ENCODE results near the gene NDUFS5.
A peak's percentile ranks its signal among the peaks of the same experiment; 100 is the strongest.
"Not testable (repeated sequence)": the region's sequence is repeated elsewhere in the genome, so short reads cannot be mapped to it uniquely, and the experiment has no call there.

NDUFS5 gene

DNA sequence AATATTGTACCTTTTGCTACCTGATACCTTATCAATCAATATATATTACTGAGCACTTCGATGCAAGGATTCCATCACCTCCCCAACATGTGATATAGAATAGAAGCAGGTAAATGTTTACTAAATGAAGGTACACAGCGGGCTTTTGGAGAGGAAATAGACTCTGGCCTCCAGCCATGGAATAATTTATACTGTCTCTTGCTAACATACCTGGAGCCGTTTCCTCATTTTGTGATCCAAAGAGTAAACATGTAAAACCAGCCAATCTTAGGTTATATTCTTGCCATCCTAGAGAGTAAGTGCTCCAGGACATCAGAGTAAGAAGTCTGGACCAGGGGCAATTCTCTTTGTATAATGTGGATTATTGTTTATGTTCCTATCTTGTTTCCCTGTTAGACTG is 39.4 kb downstream of the NDUFS5 start:
- peak; percentile 38 for DNase-seq

- DNase-seq, result not testable (repeated sequence)
Observed at GRCh38 chr1:39068227-39068626, 42.1 kb downstream of the NDUFS5 start.

GRCh38 chr1:39071557-39071956 is 45.4 kb downstream of the NDUFS5 start:
- not testable (repeated sequence) for DNase-seq

- DNase-seq, result no peak
Observed at GRCh38 chr1:39076127-39076798, 50.1 kb downstream of the NDUFS5 start.

DNA sequence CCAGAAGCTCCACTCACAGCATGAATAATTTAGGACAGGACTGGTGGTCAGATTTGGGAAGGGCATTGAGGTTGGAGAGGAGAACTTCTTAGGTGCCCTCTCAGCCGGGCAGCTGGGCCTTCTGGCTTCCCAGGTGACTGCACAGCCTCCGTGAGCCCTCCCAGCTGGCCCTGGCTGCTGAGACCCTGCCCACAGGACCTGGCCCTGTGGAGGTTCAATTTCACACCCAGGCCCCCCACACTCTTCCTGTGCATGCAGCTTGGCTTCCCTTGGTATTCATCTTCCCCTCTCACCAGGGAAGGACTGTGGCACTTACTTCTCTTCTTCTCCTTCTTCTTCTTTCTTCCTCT is 50.6 kb downstream of the NDUFS5 start:
- DNase-seq, result no peak

GRCh38 chr1:39080269-39080826 is 54.2 kb downstream of the NDUFS5 start:
- no peak for DNase-seq

GRCh38 chr1:39080831-39081270 is 54.7 kb downstream of the NDUFS5 start:
- DNase-seq, result peak; percentile 5

DNA sequence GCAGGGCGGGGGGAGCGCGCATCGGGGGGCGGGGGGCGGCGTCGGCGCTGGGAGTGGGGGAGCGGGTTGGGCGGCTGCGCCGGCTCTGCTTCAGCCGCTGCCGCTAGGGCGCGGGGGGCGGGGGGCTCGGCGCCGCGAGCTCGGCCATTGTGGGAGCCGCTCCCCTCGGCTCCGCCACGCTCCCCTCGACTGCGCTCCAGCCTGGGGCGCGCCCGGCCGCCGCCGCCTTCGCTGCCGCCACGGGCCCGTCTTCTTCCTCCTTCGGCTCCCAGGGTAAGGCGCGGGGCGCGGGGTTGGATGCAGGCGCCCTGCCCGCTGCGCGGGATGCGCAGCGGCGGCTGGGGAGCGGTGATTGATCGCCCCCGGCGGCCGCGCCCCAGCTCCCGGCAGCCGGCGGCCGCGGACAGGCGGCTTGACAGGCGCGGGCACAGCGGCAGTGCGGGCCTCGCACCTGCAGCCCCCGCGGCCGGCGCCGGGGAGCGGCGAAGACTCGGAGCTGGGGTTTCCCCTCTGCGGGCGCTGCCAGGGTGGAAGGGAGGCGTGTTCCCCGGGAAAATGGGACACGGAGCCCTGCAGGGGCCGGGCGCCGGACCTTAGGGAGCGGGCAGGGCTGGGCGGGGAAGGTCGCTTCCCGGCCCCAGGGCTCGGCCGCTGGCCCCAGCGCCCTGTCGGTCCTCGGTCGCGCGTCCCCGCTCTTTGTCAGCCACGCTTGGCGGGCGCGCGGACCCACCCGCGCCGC is 55.3 kb downstream of the NDUFS5 start:
- DNase-seq, result peak; percentile 15

GRCh38 chr1:39082010-39082799 is 56.1 kb downstream of the NDUFS5 start:
- peak; percentile 42 for DNase-seq

DNA sequence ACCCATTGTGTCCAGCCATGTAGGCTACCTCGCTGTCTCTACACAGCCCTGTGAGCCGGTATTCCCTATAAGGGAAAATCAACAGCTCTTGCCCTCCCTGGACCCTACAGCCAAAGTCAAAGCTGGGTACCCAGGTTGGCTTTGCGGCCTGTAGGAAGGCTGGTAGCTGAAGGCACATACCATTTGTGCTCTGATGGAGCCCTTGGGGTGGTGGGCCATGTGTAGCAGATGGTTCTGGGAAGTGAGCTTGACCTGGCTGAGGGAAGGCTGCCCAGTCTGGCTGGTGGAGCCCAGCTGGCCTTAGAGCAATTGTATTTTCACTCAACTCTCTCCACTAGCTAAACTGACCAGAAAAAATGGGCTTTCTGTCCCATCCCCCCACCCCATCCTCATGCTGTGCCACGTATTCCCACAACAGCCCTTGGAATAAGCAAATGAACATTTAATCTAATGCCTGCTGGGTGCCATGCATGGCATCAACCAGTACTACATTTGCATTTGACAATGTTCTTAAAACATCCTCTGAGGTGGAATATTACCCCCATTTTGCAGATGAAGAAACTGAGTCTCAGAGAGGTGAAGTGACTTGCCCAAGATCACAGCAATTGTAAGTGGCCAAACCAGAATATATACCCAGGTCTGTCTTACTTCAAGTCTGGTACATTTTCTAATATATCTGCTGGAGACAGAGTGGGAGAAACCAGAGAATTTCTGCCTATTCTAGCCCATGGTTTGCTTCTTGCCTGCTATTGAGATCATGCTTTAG is 56.8 kb downstream of the NDUFS5 start:
- DNase-seq, result no peak

DNA sequence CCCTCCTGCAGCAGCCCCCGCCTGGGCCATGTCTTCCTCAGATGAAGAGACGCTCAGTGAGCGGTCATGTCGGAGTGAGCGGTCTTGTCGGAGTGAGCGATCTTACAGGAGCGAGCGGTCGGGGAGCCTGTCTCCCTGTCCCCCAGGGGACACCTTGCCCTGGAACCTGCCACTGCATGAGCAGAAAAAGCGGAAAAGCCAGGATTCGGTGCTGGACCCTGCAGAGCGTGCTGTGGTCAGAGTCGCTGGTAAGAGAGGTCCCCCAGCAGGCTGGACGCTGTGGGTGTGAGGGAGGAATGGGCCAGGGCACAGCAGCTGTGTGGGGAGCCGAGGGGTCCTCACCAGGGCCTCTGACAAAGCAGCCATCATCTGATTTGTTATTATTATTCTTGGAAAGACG is 58.0 kb downstream of the NDUFS5 start:
- no peak for DNase-seq
